Stomach (tissue), 9 donors: ENCODE data around the gene TNS3. TPM values are rescaled to one million over a fixed set of nuclear protein-coding genes. Genes with fewer than 3 reads are reported as not detected.

Experiments used
- DNase-seq, 2 donors: peaks; one replicate each; pipeline versions ENCODE4 v3.0.0 to v3.0.0-alpha.2; 2013 to 2019
- H3K27ac ChIP-seq, 5 donors: fragments of 200-600 bp in 4 of 5; sonication (generic) in 4 of 5; one replicate each; pipeline ENCODE4 v1.5.1; 2013 to 2019; ENCODE audit warnings: mild to moderate bottlenecking in 1 of 5, moderate library complexity in 1 of 5
- H3K27me3 ChIP-seq, 3 donors: fragments of 200-600 bp; sonication (generic); one replicate each; pipeline ENCODE4 v1.5.1; 2017 to 2019; ENCODE audit warnings: mixed run types in 1 of 3
- H3K36me3 ChIP-seq, 4 donors: fragments of 200-600 bp; sonication (generic); 1 replicate in 3 of 4; 2 replicates in 1 of 4; pipeline ENCODE4 v1.5.1; 2016 to 2019
- H3K4me1 ChIP-seq, 4 donors: fragments of 200-600 bp; sonication (generic); one replicate each; pipeline ENCODE4 v1.5.1; 2016 to 2019
- H3K4me3 ChIP-seq, 4 donors: fragments of 200-600 bp; sonication (generic) in 3 of 4; one replicate each; pipeline ENCODE4 v1.5.1; 2016 to 2019; ENCODE audit warnings: mild to moderate bottlenecking in 1 of 4
- H3K9me3 ChIP-seq, 4 donors: fragments of 200-600 bp; sonication (generic); one replicate each; pipeline ENCODE4 v1.5.1; 2016 to 2019
- CTCF ChIP-seq, 7 experiments: fragments of 450-650 bp in 4 of 7; fragments of 200-600 bp in 3 of 7; sonication (generic) in 3 of 7; IDR thresholded peaks; one replicate each; pipeline ENCODE4 v1.5.1; 2016 to 2019; ENCODE audit warnings: antibody characterized with exemption in 7 of 7, control low read depth in 2 of 7, mild to moderate bottlenecking in 1 of 7
- EP300 ChIP-seq: sonication (generic); formaldehyde crosslinking; IDR thresholded peaks from one replicate; pipeline ENCODE4 v1.6.1; 2017; ENCODE audit warnings: antibody characterized with exemption
- POLR2A ChIP-seq, 4 donors: fragments of 450-650 bp; IDR thresholded peaks; one replicate each; pipeline ENCODE4 v1.6.1; 2016; ENCODE audit warnings: antibody characterized with exemption in 4 of 4, control low read depth in 2 of 4, mild to moderate bottlenecking in 1 of 4, moderate library complexity in 1 of 4
- POLR2AphosphoS5 ChIP-seq, 3 donors: sonication (generic); formaldehyde crosslinking; IDR thresholded peaks; one replicate each; pipeline ENCODE4 v1.6.1; 2016; ENCODE audit warnings: antibody characterized with exemption in 3 of 3
- WGBS, 5 donors: extraction: QIAGEN DNeasy Blood & Tissue Kit in 3 of 5; methylation state at CpG; one replicate each; pipeline versions ENCODE4 v1.1.5 to v1.1.7; 2013 to 2018; 5-methylcytosine and 5-hydroxymethylcytosine counted together
- intact Hi-C: fragments of 100-400 bp; cut with DNase I; formaldehyde crosslinking; loops from one replicate; pipeline ENCODE4 v1.15.1; 2023; ENCODE audit warnings: low total_unique reads
- polyA plus RNA-seq, 3 donors: library from polyadenylated mRNA; stranded (reverse); fragments of 200-250 nt; gene quantifications; one replicate each; pipeline ENCODE4 v1.2.3, GENCODE V29; 2013
- total RNA-seq, 5 donors: library from RNA; depleted of rRNA; stranded (reverse); fragments of >200 nt; gene quantifications; one replicate each; pipeline versions ENCODE4 v1.1.0 to v1.2.3, GENCODE V29; 2014 to 2016
- donor health status: healthy with polysubstance abuse.
- donor health status: Bipolar disorder and iron deficiency.
- donor health status: healthy.

The TNS3 gene
- total and polyA plus RNA-seq, 8 donors, result 10.0 to 105 (median 41.0) TPM

GRCh38 chr7:47453093-47454061 lies 128.5 kb downstream of the TNS3 start:
- 14 to 34% (median 24%) methylated on average over 23 of the region's 23 CpGs for WGBS, 5 donors
- DNase-seq, result peak; percentile 64 to 83
- peak in 2 of 3 donors; percentile 67 to 86 for TF ChIP-seq POLR2AphosphoS5 (IDR thresholded peaks at IDR 0.05)
- TF ChIP-seq EP300, result no peak
- peak in 1 of 4 donors; percentile 13 for TF ChIP-seq POLR2A (IDR thresholded peaks at IDR 0.05)
- no peak for TF ChIP-seq CTCF (IDR thresholded peaks at IDR 0.05)
- peaks cover 46 to 86% (median 69%) of the 10 kb centered on the region in 4 donors for H3K4me1 ChIP-seq
- H3K27ac ChIP-seq, result peak overlapping the region; percentile 79 to 92 (median 86)
- intact Hi-C loops, result no loop called here
- H3K9me3 ChIP-seq, result no peaks in the 10 kb centered on the region
- H3K4me3 ChIP-seq, result peak overlapping the region; percentile 33 to 42 (median 33)
- no peaks in the 10 kb centered on the region for H3K36me3 ChIP-seq
- no peaks in the 10 kb centered on the region for H3K27me3 ChIP-seq

DNA sequence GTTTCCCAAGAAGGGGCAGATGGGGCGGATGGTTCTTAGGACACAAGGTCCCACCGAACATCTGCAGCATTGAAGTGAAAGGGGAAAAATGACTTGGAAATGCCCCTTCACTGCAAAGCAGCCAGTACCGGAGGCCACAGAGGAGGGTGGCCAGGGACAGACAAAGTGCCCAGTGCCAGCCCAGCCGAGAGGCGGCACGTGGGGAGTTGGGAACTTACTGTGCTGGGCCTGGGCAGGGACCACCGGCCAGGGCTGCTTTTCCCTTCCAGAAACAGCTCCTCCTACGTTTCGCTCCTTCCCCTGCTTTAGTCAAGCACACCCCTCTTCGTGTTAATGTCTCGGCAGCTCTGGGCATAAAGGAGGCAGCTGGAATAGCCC lies 129.2 kb downstream of the TNS3 start:
- WGBS, 5 donors, result 26 to 64% (median 40%) methylated on average over 11 of the region's 11 CpGs
- no peaks in the 10 kb centered on the region for H3K27me3 ChIP-seq
- no peak for DNase-seq
- TF ChIP-seq EP300 (no peak), POLR2A (IDR thresholded peaks at IDR 0.05) (no peak), CTCF (IDR thresholded peaks at IDR 0.05) (no peak), POLR2AphosphoS5 (IDR thresholded peaks at IDR 0.05) (no peak)
- H3K9me3 ChIP-seq, result no peaks in the 10 kb centered on the region
- peaks cover 49 to 86% (median 66%) of the 10 kb centered on the region in 4 donors for H3K4me1 ChIP-seq
- H3K4me3 ChIP-seq, result peak overlapping the region; percentile 33 to 42 (median 33)
- intact Hi-C loops, result no loop called here
- no peaks in the 10 kb centered on the region for H3K36me3 ChIP-seq
- peak overlapping the region; percentile 79 to 92 (median 86) for H3K27ac ChIP-seq

GRCh38 chr7:47452295-47452694 lies 129.6 kb downstream of the TNS3 start:
- peaks cover 53 to 86% (median 70%) of the 10 kb centered on the region in 4 donors for H3K4me1 ChIP-seq
- DNase-seq, result no peak
- WGBS, 5 donors, result 25 to 52% (median 31%) methylated on average over 3 of the region's 3 CpGs
- no peaks in the 10 kb centered on the region for H3K36me3 ChIP-seq
- H3K27ac ChIP-seq, result peak overlapping the region; percentile 79 to 92 (median 86)
- no peaks in the 10 kb centered on the region for H3K27me3 ChIP-seq
- H3K9me3 ChIP-seq, result no peaks in the 10 kb centered on the region
- H3K4me3 ChIP-seq, result peak overlapping the region; percentile 33 to 42 (median 33)
- TF ChIP-seq EP300, result no peak
- no peak for TF ChIP-seq POLR2AphosphoS5 (IDR thresholded peaks at IDR 0.05)
- no peak for TF ChIP-seq CTCF (IDR thresholded peaks at IDR 0.05)
- no peak for TF ChIP-seq POLR2A (IDR thresholded peaks at IDR 0.05)
- intact Hi-C loops, result no loop called here

DNA sequence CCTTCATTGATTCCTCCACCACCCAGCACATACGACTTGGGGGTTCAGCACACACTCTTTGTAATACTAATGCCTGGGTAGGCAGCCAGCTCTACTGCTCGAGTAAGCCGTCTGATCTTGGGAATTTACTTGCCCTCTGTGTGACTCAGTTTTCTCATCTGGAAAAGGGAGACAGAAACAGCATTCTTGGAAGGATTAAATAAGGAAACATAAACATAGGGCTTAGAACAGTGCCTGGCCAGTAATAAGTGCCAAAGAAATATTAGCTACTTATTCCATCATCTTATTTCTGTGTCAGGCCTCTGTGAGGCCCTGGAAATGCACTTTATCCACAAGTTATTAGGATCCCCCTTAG lies 130.1 kb downstream of the TNS3 start:
- H3K4me1 ChIP-seq, result peaks cover 58 to 89% (median 74%) of the 10 kb centered on the region in 4 donors

More for the DNA sequence above, 130.1 kb downstream of the TNS3 start:
- H3K4me3 ChIP-seq, result peak overlapping the region in 3 of 4 donors; percentile 33 to 42 (median 33)
- no peak for DNase-seq
- intact Hi-C loops, result no loop called here
- 13 to 36% (median 33%) methylated on average over 3 of the region's 3 CpGs for WGBS, 5 donors
- no peaks in the 10 kb centered on the region for H3K36me3 ChIP-seq
- H3K27ac ChIP-seq, result peak overlapping the region; percentile 60 to 92 (median 86)
- no peaks in the 10 kb centered on the region for H3K27me3 ChIP-seq
- no peak for TF ChIP-seq CTCF (IDR thresholded peaks at IDR 0.05)
- no peak for TF ChIP-seq POLR2AphosphoS5 (IDR thresholded peaks at IDR 0.05)
- TF ChIP-seq EP300, result no peak
- no peak for TF ChIP-seq POLR2A (IDR thresholded peaks at IDR 0.05)
- no peaks in the 10 kb centered on the region for H3K9me3 ChIP-seq
